ENCODE results near the gene SERBP1.

Gene SERBP1

GRCh38 chr1:67430358-67431155 lies at the start of gene SERBP1:
Gene SERBP1, minus strand, starts transcription at chr1:67430402. Its CDS starts 102 bp downstream, at chr1:67430300.
- peak within 1 kb of the TSS; percentile 94 to 97 (median 96) for H3K27ac Mint-ChIP-seq
- peak within 1 kb of the TSS; percentile 93 to 97 (median 93) for H3K4me3 Mint-ChIP-seq
- no peak for TF ChIP-seq CTCF (IDR thresholded peaks at IDR 0.05; ENCODE audit: unreplicated experiment in 3 of 3)

GRCh38 chr1:67479146-67479891 lies 49.1 kb upstream of the SERBP1 start:
- no peaks in the 10 kb centered on the region for H3K9me3 Mint-ChIP-seq
- H3K27me3 Mint-ChIP-seq (ENCODE audit: low read depth): peaks cover 5% of the 10 kb centered on the region
- no peak for TF ChIP-seq CTCF (IDR thresholded peaks at IDR 0.05; ENCODE audit: unreplicated experiment in 3 of 3)
- H3K4me3 Mint-ChIP-seq: peak overlapping the region in 2 of 3 experiments; percentile 10 to 55
- H3K27ac Mint-ChIP-seq: peak overlapping the region; percentile 64 to 94 (median 85)
- no peaks in the 10 kb centered on the region for H3K36me3 Mint-ChIP-seq (ENCODE audit: low read depth)
- peaks cover 28% of the 10 kb centered on the region for H3K4me1 Mint-ChIP-seq

More at GRCh38 chr1:67430358-67431155, at the start of gene SERBP1:
- no peaks in the 10 kb centered on the region for H3K9me3 Mint-ChIP-seq
- H3K27me3 Mint-ChIP-seq (ENCODE audit: low read depth): no peaks in the 10 kb centered on the region
- peaks cover 53% of the 10 kb centered on the region for H3K4me1 Mint-ChIP-seq
- H3K36me3 Mint-ChIP-seq (ENCODE audit: low read depth): peaks cover 14% of the 10 kb centered on the region

- Mint-ChIP-seq H3K36me3 (ENCODE audit: low read depth) (no peaks in the 10 kb centered on the region), H3K27ac (peak overlapping the region in 1 of 3 experiments; percentile 6), H3K4me3 (no peak overlapping the region), H3K4me1 (peaks cover 26% of the 10 kb centered on the region), H3K27me3 (ENCODE audit: low read depth) (peaks cover 5% of the 10 kb centered on the region), H3K9me3 (no peaks in the 10 kb centered on the region)
- no peak for TF ChIP-seq CTCF (IDR thresholded peaks at IDR 0.05; ENCODE audit: unreplicated experiment in 3 of 3)
Measured at GRCh38 chr1:67476906-67477305, 46.7 kb upstream of the SERBP1 start.

GRCh38 chr1:67476006-67476482 lies 45.8 kb upstream of the SERBP1 start:
- Mint-ChIP-seq H3K27me3 (ENCODE audit: low read depth) (peaks cover 5% of the 10 kb centered on the region), H3K27ac (peak overlapping the region in 2 of 3 experiments; percentile 64 to 82), H3K36me3 (ENCODE audit: low read depth) (no peaks in the 10 kb centered on the region), H3K9me3 (no peaks in the 10 kb centered on the region), H3K4me1 (peaks cover 23% of the 10 kb centered on the region), H3K4me3 (peak overlapping the region in 1 of 3 experiments; percentile 3)
- TF ChIP-seq CTCF (IDR thresholded peaks at IDR 0.05; ENCODE audit: unreplicated experiment in 3 of 3): no peak

- peaks cover 32% of the 10 kb centered on the region for H3K4me1 Mint-ChIP-seq
- no peak overlapping the region for H3K4me3 Mint-ChIP-seq
- no peak for TF ChIP-seq CTCF (IDR thresholded peaks at IDR 0.05; ENCODE audit: unreplicated experiment in 3 of 3)
- H3K9me3 Mint-ChIP-seq: no peaks in the 10 kb centered on the region
- H3K36me3 Mint-ChIP-seq (ENCODE audit: low read depth): no peaks in the 10 kb centered on the region
- peaks cover 4% of the 10 kb centered on the region for H3K27me3 Mint-ChIP-seq (ENCODE audit: low read depth)
- peak overlapping the region in 1 of 3 experiments; percentile 2 for H3K27ac Mint-ChIP-seq
Measured at GRCh38 chr1:67472056-67472455, 41.9 kb upstream of the SERBP1 start.
